HG03439 (cell line): Measurements from ENCODE around the gene HOXA7.

Experiments
- ATAC-seq: cut with Tn5 transposase; IDR thresholded peaks from one replicate; pipeline ENCODE4 v1.9.1; 2021; ENCODE audit warnings: mild to moderate bottlenecking, moderate library complexity; ENCODE audit not compliant: unreplicated experiment

Gene HOXA7

DNA sequence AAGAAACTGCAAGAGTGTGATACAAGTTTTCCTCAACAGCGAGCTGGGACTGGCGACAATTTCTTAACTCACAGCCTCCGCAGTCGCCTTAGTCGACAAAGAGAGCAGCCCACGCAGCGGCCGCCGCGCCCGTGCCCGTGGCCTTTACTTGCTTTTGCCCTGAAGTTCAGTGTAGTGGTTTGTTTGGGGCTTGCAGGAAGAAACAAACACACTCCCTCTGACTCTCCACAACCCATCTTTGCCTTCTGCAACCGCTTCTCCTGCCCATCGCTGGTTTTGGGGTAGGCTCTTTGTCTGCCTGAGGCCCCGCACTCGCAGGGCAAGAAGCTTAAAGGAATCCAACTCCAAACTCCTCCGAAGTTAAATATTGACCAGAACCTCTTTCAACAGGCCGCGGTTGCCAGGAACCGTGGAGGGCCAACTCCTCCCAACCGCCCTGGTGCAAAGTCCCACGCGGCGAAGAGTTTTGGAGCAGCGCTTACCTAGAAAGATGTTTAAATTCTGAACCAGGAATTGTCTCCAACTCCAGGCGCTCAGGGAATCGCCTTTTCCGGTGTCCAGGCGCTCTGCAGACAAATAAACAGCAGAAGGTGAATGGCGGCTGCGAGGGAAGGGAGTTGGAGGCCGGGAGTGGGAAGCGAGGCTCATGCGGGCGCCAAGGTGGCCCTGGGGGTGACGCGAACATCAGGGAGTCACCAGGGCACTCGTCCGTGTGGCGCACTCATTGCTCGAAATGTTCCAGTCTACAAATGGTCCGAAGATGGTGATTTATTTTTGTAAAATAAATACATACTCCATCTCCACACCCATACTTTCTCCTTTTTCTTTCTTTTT lies 34.2 kb downstream of the HOXA7 start:
- ATAC-seq = no peak

GRCh38 chr7:27121684-27122076 lies 34.8 kb downstream of the HOXA7 start:
- no peak for ATAC-seq

- no peak for ATAC-seq
Observed at GRCh38 chr7:27119412-27119911, 37.0 kb downstream of the HOXA7 start.

- ATAC-seq = no peak
Observed at GRCh38 chr7:27118580-27118979, 37.9 kb downstream of the HOXA7 start.

DNA sequence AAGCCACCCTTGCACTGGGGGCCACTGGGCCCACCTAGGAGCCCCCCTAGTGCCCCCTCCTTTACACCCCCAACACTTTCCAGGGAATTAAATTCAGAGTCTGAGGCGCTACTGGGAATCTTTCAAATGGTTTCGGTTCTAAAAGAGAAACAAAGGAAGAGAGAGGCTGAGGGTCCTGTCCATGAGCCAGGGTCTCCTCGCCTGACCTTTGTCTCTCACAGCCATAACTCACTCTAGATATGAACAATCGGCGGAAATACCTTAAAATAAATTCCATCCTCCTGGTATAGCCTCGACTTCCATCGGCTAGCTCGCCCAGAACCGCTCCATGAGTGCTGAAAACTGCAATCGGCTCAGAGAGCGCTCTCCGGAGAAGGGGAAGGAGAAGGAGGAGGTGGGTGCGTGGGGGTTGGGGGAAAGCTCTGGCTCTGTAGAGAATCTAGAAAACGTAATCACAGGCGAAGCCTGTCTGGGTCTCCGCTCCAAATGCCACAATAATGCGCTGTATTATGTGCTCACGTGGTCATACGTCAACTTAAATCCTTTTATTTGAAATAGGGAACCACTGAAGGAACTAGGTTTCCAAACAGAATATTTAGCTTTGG lies 38.5 kb downstream of the HOXA7 start:
- ATAC-seq = no peak

GRCh38 chr7:27116962-27117886 lies 39.3 kb downstream of the HOXA7 start:
- ATAC-seq = no peak

GRCh38 chr7:27116031-27116961 lies 40.2 kb downstream of the HOXA7 start:
- ATAC-seq = no peak

DNA sequence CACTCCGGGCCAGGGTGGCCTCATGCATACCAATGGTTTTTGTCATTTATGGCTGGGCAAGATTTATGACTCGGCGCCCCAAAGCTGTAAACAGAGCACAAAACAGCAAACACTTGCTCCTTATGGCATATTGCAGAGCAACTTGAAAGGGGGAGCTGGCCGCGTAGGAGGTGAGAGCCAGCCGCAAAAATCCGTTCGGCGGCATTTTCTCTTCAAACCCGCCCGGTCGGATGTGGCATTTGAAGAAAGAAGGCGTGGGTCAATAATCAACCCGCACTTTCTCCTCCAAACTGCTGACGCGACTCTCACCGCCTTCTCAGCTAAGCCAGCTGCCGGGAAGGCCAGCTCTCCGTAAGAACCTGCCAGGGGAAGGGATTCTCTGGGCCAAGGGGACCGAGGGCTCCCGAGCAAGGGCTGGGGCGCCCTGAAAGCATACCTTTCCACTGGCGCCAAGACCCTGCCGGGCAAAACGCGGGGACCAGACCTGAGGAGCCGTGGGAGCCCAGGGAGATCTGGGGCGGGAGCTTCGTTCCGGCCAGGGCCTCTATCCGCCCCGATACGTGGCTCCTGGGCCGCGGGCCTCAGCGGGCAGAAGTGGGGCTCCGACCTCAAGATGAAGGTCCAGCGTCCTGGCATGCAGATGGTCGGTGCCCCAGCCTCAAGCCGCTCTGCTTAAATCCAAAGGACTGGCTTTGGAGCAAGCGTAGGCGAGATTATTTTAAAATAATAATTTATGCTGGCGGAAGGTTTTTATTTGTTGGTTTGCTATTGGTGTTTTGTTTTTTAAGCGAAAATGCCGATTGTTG lies 41.1 kb downstream of the HOXA7 start:
- no peak for ATAC-seq

GRCh38 chr7:27114881-27115220 lies 41.6 kb downstream of the HOXA7 start:
- no peak for ATAC-seq

GRCh38 chr7:27113991-27114769 lies 42.3 kb downstream of the HOXA7 start:
- ATAC-seq = no peak

- ATAC-seq = no peak
Observed at GRCh38 chr7:27112955-27113949, 43.2 kb downstream of the HOXA7 start.

GRCh38 chr7:27112361-27112760 lies 44.1 kb downstream of the HOXA7 start:
- no peak for ATAC-seq

DNA sequence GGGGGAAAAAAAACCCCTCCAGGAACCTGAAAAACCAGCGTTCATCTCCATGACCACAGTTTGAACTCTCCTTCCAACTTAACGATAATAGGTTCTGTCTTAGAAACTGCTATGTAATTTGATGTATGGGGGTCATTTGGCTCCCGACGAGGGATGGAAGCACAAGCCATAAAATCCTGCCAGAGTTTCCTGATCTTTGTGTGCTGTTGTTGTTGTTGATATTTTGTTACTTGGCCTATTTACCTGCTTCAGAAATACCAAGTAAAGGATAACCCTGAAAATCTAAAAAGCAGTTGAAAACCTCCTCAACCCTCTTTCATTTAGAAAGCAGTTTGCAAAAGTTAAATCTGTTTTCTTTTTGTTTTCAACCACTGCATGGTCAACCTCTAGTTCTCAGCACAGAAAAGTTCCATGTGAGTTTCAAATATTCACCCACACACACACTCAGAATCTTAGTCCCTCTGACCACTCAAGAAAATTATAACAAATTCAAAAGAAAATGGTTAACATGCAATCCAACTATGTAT lies 44.7 kb downstream of the HOXA7 start:
- no peak for ATAC-seq

DNA sequence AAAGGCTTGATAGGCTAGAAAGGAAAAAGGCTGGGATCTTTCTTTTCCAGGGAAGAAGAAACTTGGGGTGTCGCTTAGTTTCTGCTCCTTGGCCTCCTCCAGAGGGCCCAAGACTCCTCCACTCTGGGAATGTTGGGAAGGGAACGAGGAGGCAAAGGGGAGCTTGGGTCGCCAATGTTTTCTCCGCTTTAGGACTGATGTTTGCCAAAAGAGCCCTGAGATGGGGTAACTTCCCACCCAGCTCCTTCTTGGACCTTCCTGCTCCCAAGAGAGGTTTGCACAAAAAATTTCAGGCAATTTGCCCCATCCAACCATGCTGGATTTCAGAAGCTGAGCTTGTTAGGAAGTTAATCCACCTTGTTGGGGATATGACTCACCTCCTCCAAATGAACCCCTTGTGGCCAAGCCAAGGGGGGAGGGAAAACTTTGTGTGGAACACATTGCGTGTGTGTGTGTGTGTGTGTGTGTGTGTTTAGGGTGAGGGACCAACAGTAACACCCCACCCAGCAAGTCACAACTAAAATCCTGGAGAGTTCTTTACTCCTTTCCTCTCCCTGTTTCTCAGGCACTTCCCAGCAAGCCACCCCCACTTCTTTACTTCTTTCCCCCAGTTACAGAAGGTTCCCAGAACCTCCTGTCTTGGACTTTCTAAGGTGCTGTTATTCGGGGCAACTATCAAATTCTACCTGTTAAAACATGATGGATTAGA lies 45.3 kb downstream of the HOXA7 start:
- ATAC-seq = no peak

DNA sequence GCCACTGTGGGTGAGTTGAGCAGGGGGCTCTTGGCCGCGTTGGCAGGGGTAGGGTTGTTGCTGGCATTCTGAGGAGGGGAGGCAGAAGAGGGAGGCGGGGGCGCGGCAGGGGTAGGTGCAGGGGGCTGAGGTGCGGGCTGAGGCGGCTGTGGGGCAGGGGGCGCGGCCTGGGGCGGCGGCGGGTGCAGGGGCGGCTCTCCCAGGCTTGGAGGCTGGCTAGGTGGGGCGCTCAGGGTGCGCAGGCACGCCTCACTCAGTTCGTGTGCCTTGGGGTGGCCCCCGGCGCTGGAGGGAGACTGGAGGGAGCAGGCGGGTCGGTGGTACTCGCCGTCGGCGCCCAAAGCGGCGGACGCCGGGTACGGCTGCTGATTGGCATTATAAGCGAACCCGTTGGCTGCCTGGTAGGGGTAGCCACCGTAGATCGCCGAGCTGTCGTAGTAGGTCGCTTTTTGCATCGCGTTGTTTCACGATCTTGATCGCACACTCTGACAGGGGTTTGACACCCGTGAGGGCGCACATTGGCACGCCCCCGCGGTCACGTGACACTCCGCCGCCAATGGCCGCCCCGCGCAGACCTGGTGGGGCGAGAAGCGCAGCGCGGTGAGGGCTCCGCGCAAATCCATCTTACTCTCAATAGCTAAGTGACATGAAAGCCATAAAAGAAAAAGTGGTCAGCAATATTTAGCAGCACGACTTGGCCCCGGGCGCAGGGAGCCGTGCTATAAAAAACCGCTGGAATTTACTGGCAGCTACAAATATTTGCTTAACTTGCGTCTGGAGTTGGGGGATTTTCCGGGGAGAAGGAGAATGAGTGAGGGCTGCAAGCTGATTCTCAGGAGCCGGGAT lies 46.1 kb downstream of the HOXA7 start:
- no peak for ATAC-seq
